Activated CD8-positive, alpha-beta memory T cell treated with anti-CD3 and anti-CD28 coated beads, Interleukin-2, amount 10 ng/mL, durations not matched to agents 7 days and 5 days (primary cell): ENCODE results near the gene RAD9A. TPM values are rescaled to one million over a fixed set of nuclear protein-coding genes. Genes with fewer than 3 reads are reported as not detected.
"Not testable (repeated sequence)": the region's sequence is repeated elsewhere in the genome, so short reads cannot be mapped to it uniquely, and the experiment has no call there.

ENCODE experiments used
- ATAC-seq: fragments of 150-1000 bp; cut with Tn5 transposase; one replicate; pipeline ENCODE4 v1.10.0; 2021; ENCODE audit warnings: moderate library complexity
- CTCF ChIA-PET: fragments of 350-600 bp; sonication (Branson Sonifier 250); formaldehyde crosslinking; loops from one replicate; lab custom pipeline; 2021; ENCODE audit warnings: antibody characterized with exemption; lab: Charles Lee
- DNase-seq: peaks from one replicate; pipeline ENCODE4 v3.0.0-alpha.2; 2020
- H3K27ac Mint-ChIP-seq: one replicate; pipeline ENCODE4 v1.8.0; 2021; ENCODE audit warnings: mild to moderate bottlenecking, mixed read lengths
- H3K27me3 Mint-ChIP-seq: one replicate; pipeline ENCODE4 v1.8.0; 2021; ENCODE audit warnings: mixed read lengths
- H3K36me3 Mint-ChIP-seq: one replicate; pipeline ENCODE4 v1.8.0; 2021; ENCODE audit warnings: mild to moderate bottlenecking, mixed read lengths
- H3K4me1 Mint-ChIP-seq: one replicate; pipeline ENCODE4 v1.8.0; 2021; ENCODE audit warnings: mixed read lengths
- H3K4me3 Mint-ChIP-seq: one replicate; pipeline ENCODE4 v1.8.0; 2021; ENCODE audit warnings: mild to moderate bottlenecking, moderate library complexity, mixed read lengths
- H3K9me3 Mint-ChIP-seq: one replicate; pipeline ENCODE4 v1.8.0; 2022; ENCODE audit warnings: low read depth, mixed read lengths
- total RNA-seq, 2 experiments: library from RNA; stranded (reverse); gene quantifications; one replicate each; pipeline ENCODE4 v1.2.3, GENCODE V29; 2021

RAD9A gene
- total RNA-seq, 2 experiments from 2014 or later: 49.6 to 80.5 TPM

GRCh38 chr11:67396587-67397389 is 5.0 kb downstream of the RAD9A start:
- H3K9me3 Mint-ChIP-seq: no peaks in the 10 kb centered on the region
- H3K4me1 Mint-ChIP-seq: peaks cover 61% of the 10 kb centered on the region
- H3K4me3 Mint-ChIP-seq: peak overlapping the region; percentile 55
- peak overlapping the region; percentile 89 for H3K27ac Mint-ChIP-seq
- DNase-seq: peak; percentile 57
- H3K36me3 Mint-ChIP-seq: peaks cover 47% of the 10 kb centered on the region
- ATAC-seq: no peak
- H3K27me3 Mint-ChIP-seq: no peaks in the 10 kb centered on the region
- CTCF ChIA-PET: interaction anchor here (0.8 to 2.5 kb wide), 6 partner anchors 8 to 127 kb away, joined by 3 to 9 read pairs (median 4); partner anchors contain the start of genes PITPNM1 and PTPRCAP

- DNase-seq (no peak), ATAC-seq (no peak)
- Mint-ChIP-seq H3K36me3 (peaks cover 47% of the 10 kb centered on the region), H3K4me3 (peak overlapping the region; percentile 15), H3K4me1 (peaks cover 66% of the 10 kb centered on the region), H3K27ac (peak overlapping the region; percentile 89), H3K9me3 (no peaks in the 10 kb centered on the region), H3K27me3 (no peaks in the 10 kb centered on the region)
- CTCF ChIA-PET: interaction anchor here (0.7 to 2.5 kb wide), 5 partner anchors 9 to 135 kb away, joined by 3 to 9 read pairs (median 4); partner anchors contain the start of gene PTPRCAP
These were observed 5.8 kb downstream of the RAD9A start for GRCh38 chr11:67397536-67397935.

GRCh38 chr11:67397986-67398660 is 6.3 kb downstream of the RAD9A start:
- CTCF ChIA-PET: interaction anchor here (0.7 to 0.9 kb wide), 2 partner anchors 11 to 135 kb away, joined by 3 to 4 read pairs; no protein-coding TSS in a partner anchor
- DNase-seq (no peak), ATAC-seq (no peak)
- peak overlapping the region; percentile 15 for H3K4me3 Mint-ChIP-seq
- no peaks in the 10 kb centered on the region for H3K27me3 Mint-ChIP-seq
- H3K9me3 Mint-ChIP-seq: no peaks in the 10 kb centered on the region
- H3K27ac Mint-ChIP-seq: peak overlapping the region; percentile 89
- peaks cover 45% of the 10 kb centered on the region for H3K36me3 Mint-ChIP-seq
- peaks cover 63% of the 10 kb centered on the region for H3K4me1 Mint-ChIP-seq

- CTCF ChIA-PET: no interaction called here
- Mint-ChIP-seq H3K27me3 (no peaks in the 10 kb centered on the region), H3K4me3 (peak overlapping the region; percentile 28), H3K27ac (peak overlapping the region; percentile 56), H3K9me3 (no peaks in the 10 kb centered on the region), H3K4me1 (peaks cover 60% of the 10 kb centered on the region), H3K36me3 (peaks cover 39% of the 10 kb centered on the region)
- ATAC-seq (no peak), DNase-seq (no peak)
These were observed 7.1 kb downstream of the RAD9A start for GRCh38 chr11:67398661-67399563.

GRCh38 chr11:67400251-67400941 is 8.6 kb downstream of the RAD9A start:
- H3K36me3 Mint-ChIP-seq: peaks cover 49% of the 10 kb centered on the region
- ATAC-seq: no peak
- H3K4me3 Mint-ChIP-seq: peak overlapping the region; percentile 90
- H3K27me3 Mint-ChIP-seq: no peaks in the 10 kb centered on the region
- CTCF ChIA-PET: interaction anchor here (1.0 to 5.8 kb wide), 22 partner anchors 9 to 138 kb away, joined by 3 to 96 read pairs (median 10); partner anchors contain the start of genes AIP, CARNS1, CDK2AP2 and PITPNM1
- H3K4me1 Mint-ChIP-seq: peaks cover 59% of the 10 kb centered on the region
- no peaks in the 10 kb centered on the region for H3K9me3 Mint-ChIP-seq
- peak; percentile 60 for DNase-seq
- H3K27ac Mint-ChIP-seq: peak overlapping the region; percentile 79

- H3K27me3 Mint-ChIP-seq: no peaks in the 10 kb centered on the region
- peaks cover 53% of the 10 kb centered on the region for H3K36me3 Mint-ChIP-seq
- peak overlapping the region; percentile 90 for H3K4me3 Mint-ChIP-seq
These were observed 9.2 kb downstream of the RAD9A start for GRCh38 chr11:67400942-67401494.

GRCh38 chr11:67401495-67402191 is 9.9 kb downstream of the RAD9A start, which contains the start of gene PPP1CA:
TSS of gene PPP1CA (minus strand) at chr11:67401858. CDS start at chr11:67401782, 76 bp downstream.
- peaks cover 55% of the 10 kb centered on the region for H3K36me3 Mint-ChIP-seq
- DNase-seq (peak; percentile 92), ATAC-seq (peak; percentile 74)
- peak within 1 kb of the TSS; percentile 90 for H3K4me3 Mint-ChIP-seq
- CTCF ChIA-PET: interaction anchor here (0.6 to 5.8 kb wide), 31 partner anchors 10 to 199 kb away, joined by 3 to 96 read pairs (median 6); partner anchors contain the start of genes AIP, CARNS1, CDK2AP2 and PITPNM1
- H3K9me3 Mint-ChIP-seq: no peaks in the 10 kb centered on the region
- H3K4me1 Mint-ChIP-seq: peaks cover 65% of the 10 kb centered on the region
- H3K27ac Mint-ChIP-seq: peak within 1 kb of the TSS; percentile 86
- no peaks in the 10 kb centered on the region for H3K27me3 Mint-ChIP-seq

More at GRCh38 chr11:67400942-67401494, 9.2 kb downstream of the RAD9A start:
- Mint-ChIP-seq H3K27ac (peak overlapping the region; percentile 79), H3K4me1 (peaks cover 63% of the 10 kb centered on the region), H3K9me3 (no peaks in the 10 kb centered on the region)
- no peak for DNase-seq
- no peak for ATAC-seq
- CTCF ChIA-PET: interaction anchor here (0.6 to 5.8 kb wide), 29 partner anchors 10 to 200 kb away, joined by 3 to 96 read pairs (median 7); partner anchors contain the start of genes AIP, CARNS1, CDK2AP2 and PITPNM1

GRCh38 chr11:67402192-67402839 is 10.5 kb downstream of the RAD9A start:
- Mint-ChIP-seq H3K4me3 (peak overlapping the region; percentile 63), H3K27ac (peak overlapping the region; percentile 86), H3K4me1 (peaks cover 66% of the 10 kb centered on the region), H3K36me3 (peaks cover 57% of the 10 kb centered on the region)
- not testable (repeated sequence) for DNase-seq, H3K9me3 Mint-ChIP-seq, ATAC-seq, H3K27me3 Mint-ChIP-seq
- CTCF ChIA-PET: interaction anchor here (0.7 to 5.8 kb wide), 20 partner anchors 9 to 1765 kb away, joined by 3 to 96 read pairs (median 10); partner anchors contain the start of genes AIP, CARNS1, PITPNM1 and POLD4

- Mint-ChIP-seq H3K27ac (peak overlapping the region; percentile 86), H3K4me3 (peak overlapping the region; percentile 90), H3K36me3 (peaks cover 58% of the 10 kb centered on the region), H3K4me1 (peaks cover 66% of the 10 kb centered on the region)
- not testable (repeated sequence) for H3K27me3 Mint-ChIP-seq, ATAC-seq, H3K9me3 Mint-ChIP-seq
- CTCF ChIA-PET: interaction anchor here (0.7 to 5.8 kb wide), 15 partner anchors 12 to 1766 kb away, joined by 3 to 96 read pairs (median 9); partner anchors contain the start of genes AIP, CARNS1, PITPNM1 and POLD4
- DNase-seq: peak; percentile 41
These were observed 11.3 kb downstream of the RAD9A start for GRCh38 chr11:67403085-67403484.

- ATAC-seq: no peak
These were observed 12.9 kb downstream of the RAD9A start for GRCh38 chr11:67404515-67405195.

More at GRCh38 chr11:67404515-67405195, 12.9 kb downstream of the RAD9A start:
- Mint-ChIP-seq H3K27me3 (no peaks in the 10 kb centered on the region), H3K4me3 (peak overlapping the region; percentile 90), H3K4me1 (peaks cover 62% of the 10 kb centered on the region), H3K36me3 (peaks cover 53% of the 10 kb centered on the region), H3K9me3 (no peaks in the 10 kb centered on the region), H3K27ac (peak overlapping the region; percentile 86)
- CTCF ChIA-PET: interaction anchor here (1.2 to 5.8 kb wide), 11 partner anchors 9 to 100 kb away, joined by 3 to 96 read pairs (median 7); partner anchors contain the start of genes CARNS1, PITPNM1, POLD4 and PTPRCAP
- DNase-seq: peak; percentile 85
